GM19467 (cell line): Measurements from ENCODE around the gene OR7D2.
"Not testable (repeated sequence)": the region's sequence is repeated elsewhere in the genome, so short reads cannot be mapped to it uniquely, and the experiment has no call there.

ENCODE experiments used
- ATAC-seq: cut with Tn5 transposase; IDR thresholded peaks from one replicate; pipeline ENCODE4 v1.9.1; 2021; ENCODE audit warnings: mild to moderate bottlenecking, moderate library complexity; ENCODE audit not compliant: unreplicated experiment

The OR7D2 gene

GRCh38 chr19:9198044-9198443 is 19.3 kb downstream of the OR7D2 start:
- not testable (repeated sequence) for ATAC-seq

GRCh38 chr19:9205501-9206113 is 26.8 kb downstream of the OR7D2 start:
- ATAC-seq: no peak

- no peak for ATAC-seq
These were observed 40.7 kb downstream of the OR7D2 start, which contains the start of gene OR7D4 for GRCh38 chr19:9219489-9219888. Gene OR7D4, minus strand, starts transcription at chr19:9219589. Its CDS starts 4,752 bp downstream, at chr19:9214837.
